Thyroid gland (tissue), 4 donors: Measurements from ENCODE around the gene IFFO2. TPM values are rescaled to one million over a fixed set of nuclear protein-coding genes. Genes with fewer than 3 reads are reported as not detected.

ENCODE experiments used
- DNase-seq, 2 donors: peaks; one replicate each; pipeline ENCODE4 v3.0.0-alpha.2; 2019
- H3K27ac ChIP-seq, 3 donors: fragments of 200-600 bp; sonication (generic); 1 replicate in 2 of 3; 2 replicates in 1 of 3; pipeline ENCODE4 v1.5.1; 2016 to 2019; ENCODE audit warnings: mild to moderate bottlenecking in 1 of 3, moderate library complexity in 1 of 3
- H3K27me3 ChIP-seq: fragments of 200-600 bp; sonication (generic); one replicate; pipeline ENCODE4 v1.5.1; 2019
- H3K36me3 ChIP-seq, 2 donors: fragments of 200-600 bp; sonication (generic); one replicate each; pipeline ENCODE4 v1.5.1; 2016 to 2019
- H3K4me1 ChIP-seq, 2 donors: fragments of 200-600 bp; sonication (generic); one replicate each; pipeline ENCODE4 v1.5.1; 2017 to 2019
- H3K4me3 ChIP-seq, 3 donors: fragments of 200-600 bp; sonication (generic); replicated peaks in 1 of 3; 1 replicate in 2 of 3; 2 replicates in 1 of 3; pipeline ENCODE4 v1.5.1; 2016; ENCODE audit warnings: mild to moderate bottlenecking in 1 of 3
- H3K9me3 ChIP-seq: fragments of 200-600 bp; sonication (generic); one replicate; pipeline ENCODE4 v1.5.1; 2017
- POLR2A ChIP-seq, 2 donors: fragments of 450-650 bp; IDR thresholded peaks; one replicate each; pipeline ENCODE4 v1.6.1; 2017; ENCODE audit warnings: antibody characterized with exemption in 2 of 2, mild to moderate bottlenecking in 2 of 2, moderate library complexity in 1 of 2
- WGBS, 2 donors: methylation state at CpG; one replicate each; pipeline ENCODE4 v1.1.5; 2017; 5-methylcytosine and 5-hydroxymethylcytosine counted together
- intact Hi-C: fragments of 100-400 bp; cut with DNase I; formaldehyde crosslinking; loops from one replicate; pipeline ENCODE4 v1.15.1; 2023
- total RNA-seq, 4 donors: library from RNA; depleted of rRNA; stranded (reverse); fragments of >200 nt; gene quantifications; one replicate each; pipeline ENCODE4 v1.2.3, GENCODE V29; 2016
- TF ChIP-seq, protein P1 (sequence below), 6 experiments: fragments of 200-600 bp in 3 of 6; fragments of 450-650 bp in 3 of 6; sonication (generic) in 3 of 6; IDR thresholded peaks; one replicate each; pipeline ENCODE4 v1.5.1; 2016 to 2019; ENCODE audit warnings: antibody characterized with exemption in 6 of 6, mild to moderate bottlenecking in 2 of 6, inconsistent platforms in 1 of 6, moderate library complexity in 1 of 6

The IFFO2 gene
- total RNA-seq, 4 donors from 2014 or later = 7.2 to 11.3 (median 10.1) TPM

DNA sequence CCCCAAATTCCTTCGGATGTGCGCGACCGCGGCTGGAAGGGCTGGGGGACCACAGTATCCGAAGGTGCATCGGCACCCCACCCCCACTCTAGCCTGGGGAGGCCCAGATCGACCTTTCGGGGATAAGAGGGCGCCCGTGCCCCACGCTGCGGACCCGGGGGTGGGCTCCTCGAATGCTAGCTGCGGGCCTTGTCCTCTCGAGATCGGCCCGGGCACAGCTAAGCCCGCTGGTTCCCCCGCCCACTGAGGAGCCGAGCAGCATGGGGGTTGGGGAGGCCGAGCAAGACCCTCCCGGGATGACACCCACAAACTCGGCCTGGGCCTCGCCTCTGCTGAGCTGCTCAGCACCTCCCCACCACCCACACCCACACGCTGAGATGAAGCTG, 653 bp upstream of the IFFO2 start:
- H3K27me3 ChIP-seq = no peaks in the 10 kb centered on the region
- no peak for DNase-seq
- H3K4me3 ChIP-seq = peak overlapping the region; percentile 6 to 66 (median 60)
- peaks cover 22 to 43% of the 10 kb centered on the region in 2 donors for H3K4me1 ChIP-seq
- intact Hi-C loops = no loop called here
- H3K36me3 ChIP-seq = no peaks in the 10 kb centered on the region
- peak overlapping the region in 2 of 3 donors; percentile 44 to 64 for H3K27ac ChIP-seq
- 7 to 18% methylated on average over 10 to 18 of the region's 27 CpGs for WGBS, 2 donors
- TF ChIP-seq POLR2A (IDR thresholded peaks at IDR 0.05) = no peak
- TF ChIP-seq, protein P1, sequence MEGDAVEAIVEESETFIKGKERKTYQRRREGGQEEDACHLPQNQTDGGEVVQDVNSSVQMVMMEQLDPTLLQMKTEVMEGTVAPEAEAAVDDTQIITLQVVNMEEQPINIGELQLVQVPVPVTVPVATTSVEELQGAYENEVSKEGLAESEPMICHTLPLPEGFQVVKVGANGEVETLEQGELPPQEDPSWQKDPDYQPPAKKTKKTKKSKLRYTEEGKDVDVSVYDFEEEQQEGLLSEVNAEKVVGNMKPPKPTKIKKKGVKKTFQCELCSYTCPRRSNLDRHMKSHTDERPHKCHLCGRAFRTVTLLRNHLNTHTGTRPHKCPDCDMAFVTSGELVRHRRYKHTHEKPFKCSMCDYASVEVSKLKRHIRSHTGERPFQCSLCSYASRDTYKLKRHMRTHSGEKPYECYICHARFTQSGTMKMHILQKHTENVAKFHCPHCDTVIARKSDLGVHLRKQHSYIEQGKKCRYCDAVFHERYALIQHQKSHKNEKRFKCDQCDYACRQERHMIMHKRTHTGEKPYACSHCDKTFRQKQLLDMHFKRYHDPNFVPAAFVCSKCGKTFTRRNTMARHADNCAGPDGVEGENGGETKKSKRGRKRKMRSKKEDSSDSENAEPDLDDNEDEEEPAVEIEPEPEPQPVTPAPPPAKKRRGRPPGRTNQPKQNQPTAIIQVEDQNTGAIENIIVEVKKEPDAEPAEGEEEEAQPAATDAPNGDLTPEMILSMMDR (IDR thresholded peaks at IDR 0.05) = no peak
- H3K9me3 ChIP-seq = no peaks in the 10 kb centered on the region

DNA sequence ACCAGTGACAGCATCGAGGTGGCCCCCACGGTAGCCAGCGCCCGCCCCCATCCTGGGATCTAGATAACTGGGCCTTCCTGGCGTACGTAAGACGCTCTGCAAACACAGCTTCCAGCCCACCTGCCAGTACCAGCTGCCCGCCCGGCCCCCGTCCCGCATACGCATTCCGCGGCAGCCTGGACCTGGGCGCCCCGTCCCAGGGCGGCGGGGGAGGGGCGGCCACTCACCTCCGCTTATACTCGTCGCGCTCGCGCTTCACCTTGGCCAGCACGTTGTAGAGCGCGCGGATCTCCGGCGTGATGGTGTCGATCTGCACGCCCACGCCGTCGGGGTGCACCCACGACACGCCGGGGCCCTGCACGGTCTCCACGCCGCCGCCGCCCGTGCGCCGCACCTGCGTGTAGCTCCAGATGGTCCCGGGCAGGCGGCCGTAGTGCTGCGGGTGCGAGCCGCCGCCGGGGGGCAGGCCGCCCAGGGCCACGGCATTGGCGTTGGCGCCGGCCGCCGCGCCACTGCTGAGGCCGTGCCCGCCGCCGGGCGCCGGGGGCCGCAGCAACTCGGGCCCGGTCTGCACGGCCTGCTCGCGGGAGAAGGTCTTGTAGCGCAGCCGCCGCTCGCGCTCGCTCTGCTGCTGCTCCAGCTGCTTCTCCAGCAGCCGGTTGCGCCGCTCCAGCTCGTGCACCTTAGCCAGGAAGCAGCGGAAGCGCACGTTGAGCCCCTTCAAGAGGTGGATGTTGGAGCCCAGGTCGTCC, 859 bp downstream of the IFFO2 start:
- Histone ChIP-seq H3K4me3 (peak overlapping the region; percentile 13 to 60 (median 47)), H3K4me1 (peaks cover 37 to 55% of the 10 kb centered on the region in 2 donors), H3K9me3 (no peaks in the 10 kb centered on the region), H3K27ac (peak overlapping the region in 2 of 3 donors; percentile 61 to 63), H3K27me3 (no peaks in the 10 kb centered on the region), H3K36me3 (no peaks in the 10 kb centered on the region)
- 2 to 3% methylated on average over 37 to 46 of the region's 90 CpGs for WGBS, 2 donors
- DNase-seq = peak; percentile 67 to 69
- intact Hi-C loops = no loop called here
- TF ChIP-seq, protein P1 (IDR thresholded peaks at IDR 0.05) = peak in 2 of 6 experiments; percentile 9 to 31
- TF ChIP-seq POLR2A (IDR thresholded peaks at IDR 0.05) = peak in 1 of 2 donors; percentile 23

DNA sequence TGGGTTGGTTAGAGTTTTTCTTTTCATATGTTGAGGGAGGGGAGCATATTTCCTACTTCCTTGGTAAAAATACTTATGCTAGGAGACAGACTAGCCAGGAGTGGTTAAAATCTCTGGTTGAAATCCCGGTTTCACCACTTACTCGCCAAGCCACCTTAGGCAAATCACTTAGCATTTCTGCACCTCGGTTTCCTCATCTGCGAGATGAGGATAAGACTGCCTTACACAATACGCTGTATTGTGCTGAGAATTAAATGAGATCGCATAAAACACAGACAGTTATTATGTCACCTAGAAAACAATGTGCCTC, 1.4 kb downstream of the IFFO2 start:
- intact Hi-C loops = no loop called here
- no peaks in the 10 kb centered on the region for H3K36me3 ChIP-seq
- TF ChIP-seq, protein P1 (IDR thresholded peaks at IDR 0.05) = no peak
- TF ChIP-seq POLR2A (IDR thresholded peaks at IDR 0.05) = no peak
- 41 to 45% methylated on average over 6 of the region's 6 CpGs for WGBS, 2 donors
- peak overlapping the region; percentile 13 to 60 (median 47) for H3K4me3 ChIP-seq
- no peaks in the 10 kb centered on the region for H3K9me3 ChIP-seq
- peaks cover 43 to 60% of the 10 kb centered on the region in 2 donors for H3K4me1 ChIP-seq
- no peaks in the 10 kb centered on the region for H3K27me3 ChIP-seq
- DNase-seq = no peak
- H3K27ac ChIP-seq = peak overlapping the region in 2 of 3 donors; percentile 61 to 63

DNA sequence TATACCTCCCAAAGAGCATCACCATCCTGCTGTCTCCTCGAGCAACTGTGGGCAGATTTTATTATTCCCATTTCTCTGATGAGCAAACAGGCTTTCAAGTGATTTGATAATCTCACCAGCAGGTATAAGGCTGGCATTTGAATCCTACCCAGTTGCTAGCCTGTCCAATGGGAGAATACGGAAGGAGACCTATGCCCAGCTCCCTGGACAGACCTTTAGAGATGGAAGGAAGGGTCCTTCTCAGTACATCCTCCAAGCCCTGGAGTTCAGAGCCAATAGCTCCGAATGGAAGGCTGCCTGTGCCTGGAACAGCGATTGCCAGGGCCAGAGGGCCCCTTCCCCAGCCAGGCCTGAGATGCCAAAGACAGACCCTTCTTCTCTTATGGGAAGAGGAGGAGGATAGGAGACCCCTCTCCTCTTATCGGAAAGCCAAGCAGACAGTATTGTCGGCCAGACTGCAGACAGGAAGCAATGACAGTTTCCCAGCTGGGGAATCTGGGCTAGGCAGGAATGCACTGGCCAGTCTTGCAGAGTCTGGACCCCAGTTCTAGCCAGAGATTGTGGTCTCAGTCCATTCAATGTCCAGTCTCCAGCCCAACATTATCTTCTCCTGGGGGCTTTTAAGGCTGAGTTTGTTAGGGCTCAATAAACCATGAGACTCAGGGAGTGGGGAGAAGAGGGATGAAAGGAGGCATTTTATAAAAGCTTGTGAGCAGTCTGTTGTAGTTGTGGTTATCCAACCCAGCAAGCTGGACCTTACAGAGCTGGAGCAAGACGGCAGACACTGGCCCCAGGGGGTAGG, 2.0 kb downstream of the IFFO2 start:
- 31 to 43% methylated on average over 4 to 7 of the region's 7 CpGs for WGBS, 2 donors
- peak overlapping the region in 2 of 3 donors; percentile 61 to 63 for H3K27ac ChIP-seq
- intact Hi-C loops = loop anchor here (5.0 kb wide), 1 partner anchor 37 kb away; no protein-coding TSS in a partner anchor
- H3K4me1 ChIP-seq = peaks cover 49 to 66% of the 10 kb centered on the region in 2 donors
- DNase-seq = no peak
- peak overlapping the region in 1 of 3 donors; percentile 60 for H3K4me3 ChIP-seq
- no peaks in the 10 kb centered on the region for H3K27me3 ChIP-seq
- H3K36me3 ChIP-seq = no peaks in the 10 kb centered on the region
- no peaks in the 10 kb centered on the region for H3K9me3 ChIP-seq
- TF ChIP-seq, protein P1 (IDR thresholded peaks at IDR 0.05) = no peak
- TF ChIP-seq POLR2A (IDR thresholded peaks at IDR 0.05) = no peak
